Measurements from ENCODE around the gene CUX1.
A peak's percentile ranks its signal among the peaks of the same experiment; 100 is the strongest.

CUX1 gene

GRCh38 chr7:102082693-102083368 is 265.4 kb downstream of the CUX1 start:
- peaks cover 58% of the 10 kb centered on the region for H3K36me3 ChIP-seq (ENCODE audit: insufficient read depth, low read length)

GRCh38 chr7:102085218-102085772 is 267.9 kb downstream of the CUX1 start:
- TF ChIP-seq EZH2 (IDR thresholded peaks at IDR 0.05; ENCODE audit: borderline replicate concordance, low read depth, low read length, severe bottlenecking) = no peak
- no peak for TF ChIP-seq CTCF (IDR thresholded peaks at IDR 0.05; ENCODE audit: borderline replicate concordance, extremely low read depth, low read length, poor library complexity, severe bottlenecking)
- Histone ChIP-seq H3K27ac (ENCODE audit: low read length) (no peak overlapping the region), H3K9me3 (ENCODE audit: insufficient read depth, low read length, severe bottlenecking) (peaks cover 12% of the 10 kb centered on the region), H4K20me1 (ENCODE audit: insufficient read depth, low read length) (no peaks in the 10 kb centered on the region), H2AFZ (ENCODE audit: low read depth, low read length) (no peak overlapping the region), H3K27me3 (ENCODE audit: insufficient read depth, low read length, poor library complexity) (no peaks in the 10 kb centered on the region), H3K79me2 (ENCODE audit: insufficient read depth, low read length) (peaks cover 21% of the 10 kb centered on the region), H3K4me3 (ENCODE audit: low read depth in 1 of 2, low read length in 2 of 2) (no peak overlapping the region), H3K4me2 (ENCODE audit: insufficient read depth, low read length) (no peak overlapping the region), H3K36me3 (ENCODE audit: insufficient read depth, low read length) (peaks cover 49% of the 10 kb centered on the region), H3K4me1 (ENCODE audit: insufficient read depth, low read length) (no peaks in the 10 kb centered on the region), H3K9ac (ENCODE audit: low read depth, low read length) (no peak overlapping the region)
- DNase-seq (no peak), ATAC-seq (ENCODE audit: insufficient read depth, low read depth) (no peak)

More at GRCh38 chr7:102082693-102083368, 265.4 kb downstream of the CUX1 start:
- Histone ChIP-seq H3K4me2 (ENCODE audit: insufficient read depth, low read length) (no peak overlapping the region), H3K9me3 (ENCODE audit: insufficient read depth, low read length, severe bottlenecking) (peaks cover 8% of the 10 kb centered on the region), H3K4me3 (ENCODE audit: low read depth in 1 of 2, low read length in 2 of 2) (no peak overlapping the region), H3K79me2 (ENCODE audit: insufficient read depth, low read length) (peaks cover 13% of the 10 kb centered on the region), H3K4me1 (ENCODE audit: insufficient read depth, low read length) (no peaks in the 10 kb centered on the region), H3K27me3 (ENCODE audit: insufficient read depth, low read length, poor library complexity) (no peaks in the 10 kb centered on the region), H3K9ac (ENCODE audit: low read depth, low read length) (no peak overlapping the region), H2AFZ (ENCODE audit: low read depth, low read length) (no peak overlapping the region), H3K27ac (ENCODE audit: low read length) (no peak overlapping the region), H4K20me1 (ENCODE audit: insufficient read depth, low read length) (no peaks in the 10 kb centered on the region)
- DNase-seq = no peak
- TF ChIP-seq EZH2 (IDR thresholded peaks at IDR 0.05; ENCODE audit: borderline replicate concordance, low read depth, low read length, severe bottlenecking) = no peak
- no peak for TF ChIP-seq CTCF (IDR thresholded peaks at IDR 0.05; ENCODE audit: borderline replicate concordance, extremely low read depth, low read length, poor library complexity, severe bottlenecking)
- no peak for ATAC-seq (ENCODE audit: insufficient read depth, low read depth)

GRCh38 chr7:102089175-102090098 is 272.0 kb downstream of the CUX1 start:
- Histone ChIP-seq H2AFZ (ENCODE audit: low read depth, low read length) (no peak overlapping the region), H3K4me3 (ENCODE audit: low read depth in 1 of 2, low read length in 2 of 2) (no peak overlapping the region), H3K9me3 (ENCODE audit: insufficient read depth, low read length, severe bottlenecking) (peaks cover 12% of the 10 kb centered on the region), H3K9ac (ENCODE audit: low read depth, low read length) (no peak overlapping the region), H3K4me1 (ENCODE audit: insufficient read depth, low read length) (no peaks in the 10 kb centered on the region), H3K27me3 (ENCODE audit: insufficient read depth, low read length, poor library complexity) (no peaks in the 10 kb centered on the region), H3K27ac (ENCODE audit: low read length) (peak overlapping the region; percentile 6; the same call in 1 of the 2 replicates), H3K4me2 (ENCODE audit: insufficient read depth, low read length) (no peak overlapping the region), H3K79me2 (ENCODE audit: insufficient read depth, low read length) (peaks cover 47% of the 10 kb centered on the region), H3K36me3 (ENCODE audit: insufficient read depth, low read length) (peaks cover 24% of the 10 kb centered on the region), H4K20me1 (ENCODE audit: insufficient read depth, low read length) (peaks cover 4% of the 10 kb centered on the region; the same call in 1 of the 2 replicates)
- no peak for TF ChIP-seq CTCF (IDR thresholded peaks at IDR 0.05; ENCODE audit: borderline replicate concordance, extremely low read depth, low read length, poor library complexity, severe bottlenecking)
- no peak for TF ChIP-seq EZH2 (IDR thresholded peaks at IDR 0.05; ENCODE audit: borderline replicate concordance, low read depth, low read length, severe bottlenecking)
- DNase-seq = no peak
- ATAC-seq (ENCODE audit: insufficient read depth, low read depth) = no peak
